OCI-LY7 (cell line): ENCODE measurements around the gene C19orf81. TPM values are rescaled to one million over a fixed set of nuclear protein-coding genes. Genes with fewer than 3 reads are reported as not detected.

Experiments
- BruUV-seq: library from RNA; stranded (reverse); fragments of 400-500 nt; replicated peaks from 2 replicates; lab custom pipeline; 2021; lab: Mats Ljungman, UMichigan
- CTCF ChIA-PET: fragments of 300-600 bp; sonication (Branson Sonifier 250); formaldehyde crosslinking; loops from one replicate; lab custom pipeline; 2022; ENCODE audit warnings: antibody characterized with exemption; ENCODE audit not compliant: unreplicated experiment; lab: Charles Lee
- POLR2A ChIA-PET: fragments of 300-600 bp; sonication (Branson Sonifier 250); formaldehyde crosslinking; loops from one replicate; lab custom pipeline; 2022; ENCODE audit warnings: antibody characterized with exemption; lab: Charles Lee
- DNase-seq: peaks from one replicate; pipeline ENCODE4 v3.0.0-alpha.2; 2015; ENCODE audit warnings: low spot score
- H2AFZ ChIP-seq: fragments of 200-600 bp; sonication (generic), shearing (Covaris generic); 2 replicates; pipeline ENCODE4 v1.6.1; 2014; ENCODE audit warnings: mild to moderate bottlenecking, antibody characterized with exemption, low read length, moderate library complexity
- H3K27ac ChIP-seq: fragments of 200-600 bp; sonication (generic); 2 replicates; pipeline ENCODE4 v1.5.1; 2014; ENCODE audit warnings: mixed run types, low read depth, mild to moderate bottlenecking, moderate library complexity, low read length, inconsistent platforms; ENCODE audit not compliant: poor library complexity, severe bottlenecking
- H3K36me3 ChIP-seq: fragments of 200-600 bp; sonication (generic); 2 replicates; pipeline ENCODE4 v1.6.1; 2014; ENCODE audit warnings: mild to moderate bottlenecking, antibody characterized with exemption, low read length, moderate library complexity, mixed read lengths; ENCODE audit not compliant: insufficient read depth
- H3K4me1 ChIP-seq: fragments of 200-600 bp; sonication (generic); 2 replicates; pipeline ENCODE4 v1.5.1; 2014; ENCODE audit warnings: mild to moderate bottlenecking, low read length; ENCODE audit not compliant: insufficient read depth, poor library complexity, severe bottlenecking
- H3K4me2 ChIP-seq: fragments of 200-600 bp; sonication (generic); 2 replicates; pipeline ENCODE4 v1.6.1; 2014; ENCODE audit warnings: mild to moderate bottlenecking, low read length
- H3K4me3 ChIP-seq: fragments of 200-600 bp; sonication (generic); 2 replicates; pipeline ENCODE4 v1.5.1; 2014; ENCODE audit warnings: mild to moderate bottlenecking, low read depth, low read length; ENCODE audit not compliant: poor library complexity, severe bottlenecking
- H3K79me2 ChIP-seq: fragments of 200-600 bp; sonication (generic); 2 replicates; pipeline ENCODE4 v1.6.1; 2016; ENCODE audit warnings: low read depth, mild to moderate bottlenecking, low read length, moderate library complexity, mixed read lengths; ENCODE audit not compliant: insufficient read depth
- H3K9me2 ChIP-seq: fragments of 200-600 bp; sonication (generic); 2 replicates; pipeline ENCODE4 v1.6.1; 2016; ENCODE audit warnings: mild to moderate bottlenecking, low read length, mixed read lengths; ENCODE audit not compliant: insufficient read depth
- H3K9me3 ChIP-seq: fragments of 200-600 bp; sonication (generic); 2 replicates; pipeline ENCODE4 v1.6.1; 2014; ENCODE audit warnings: mild to moderate bottlenecking, mixed run types, low read length, mixed read lengths
- H4K20me1 ChIP-seq: fragments of 200-600 bp; sonication (generic); 2 replicates; pipeline ENCODE4 v1.6.1; 2014; ENCODE audit warnings: mild to moderate bottlenecking, antibody characterized with exemption, low read length, moderate library complexity, mixed read lengths; ENCODE audit not compliant: insufficient read depth
- CTCF ChIP-seq: fragments of 200-600 bp; sonication (generic); conservative IDR thresholded peaks from 2 replicates; pipeline ENCODE4 v1.5.1; 2014; ENCODE audit warnings: mild to moderate bottlenecking, antibody characterized with exemption, low read length, moderate library complexity, mixed read lengths
- EZH2phosphoT487 ChIP-seq: fragments of 200-600 bp; sonication (generic); IDR thresholded peaks from 2 replicates; pipeline ENCODE4 v1.6.1; 2018; ENCODE audit warnings: low read depth, borderline replicate concordance, mild to moderate bottlenecking, mixed run types, antibody characterized with exemption, low read length, moderate library complexity, mixed read lengths
- intact Hi-C: fragments of 100-400 bp; cut with micrococcal nuclease; formaldehyde crosslinking; loops from one replicate; pipeline ENCODE4 v1.10.0; 2022; ENCODE audit not compliant: unreplicated experiment
- total RNA-seq, 2 experiments: library from RNA; depleted of rRNA in 1 of 2; stranded (reverse); fragments of >200 nt in 1 of 2; shearing (Covaris generic) in 1 of 2; gene quantifications; 2 replicates each; pipeline ENCODE4 v1.2.3, GENCODE V29; 2014 to 2022

C19orf81 gene
- total RNA-seq, 2 experiments from 2014 or later, result 11.4 to 20.0 TPM

GRCh38 chr19:50628146-50628545, 21.1 kb upstream of the C19orf81 start:
- no peaks in the 10 kb centered on the region for H3K9me2 ChIP-seq
- H3K4me3 ChIP-seq, result no peak overlapping the region
- ChIA-PET CTCF (no interaction called here), POLR2A (no interaction called here)
- no peaks in the 10 kb centered on the region for H3K9me3 ChIP-seq
- H3K4me1 ChIP-seq, result no peaks in the 10 kb centered on the region
- H3K79me2 ChIP-seq, result no peaks in the 10 kb centered on the region
- peak; percentile 29; the same call in 1 of the 2 replicates for TF ChIP-seq CTCF
- no peak for TF ChIP-seq EZH2phosphoT487
- BruUV-seq, result no TSS peak
- intact Hi-C loops, result no loop called here
- H3K27ac ChIP-seq, result no peak overlapping the region
- H3K4me2 ChIP-seq, result no peak overlapping the region
- H2AFZ ChIP-seq, result no peak overlapping the region
- no peaks in the 10 kb centered on the region for H4K20me1 ChIP-seq
- DNase-seq, result no peak
- no peaks in the 10 kb centered on the region for H3K36me3 ChIP-seq

- H3K27ac ChIP-seq, result no peak overlapping the region
- intact Hi-C loops, result no loop called here
- no peaks in the 10 kb centered on the region for H3K9me2 ChIP-seq
- no TSS peak for BruUV-seq
- no peak for DNase-seq
- CTCF ChIA-PET, result no interaction called here
- no peaks in the 10 kb centered on the region for H3K79me2 ChIP-seq
- TF ChIP-seq EZH2phosphoT487 (no peak), CTCF (no peak)
- H3K4me3 ChIP-seq, result no peak overlapping the region
- H3K36me3 ChIP-seq, result no peaks in the 10 kb centered on the region
- H2AFZ ChIP-seq, result no peak overlapping the region
- no peak overlapping the region for H3K4me2 ChIP-seq
- H3K9me3 ChIP-seq, result peaks cover 4% of the 10 kb centered on the region; the same call in 1 of the 2 replicates
- POLR2A ChIA-PET, result no interaction called here
- H4K20me1 ChIP-seq, result no peaks in the 10 kb centered on the region
- H3K4me1 ChIP-seq, result no peaks in the 10 kb centered on the region
These were observed 20.7 kb upstream of the C19orf81 start for GRCh38 chr19:50628551-50628950.

- ChIA-PET CTCF (no interaction called here), POLR2A (no interaction called here)
- Histone ChIP-seq H2AFZ (no peak overlapping the region), H3K4me1 (no peaks in the 10 kb centered on the region), H3K27ac (no peak overlapping the region), H4K20me1 (no peaks in the 10 kb centered on the region), H3K9me2 (no peaks in the 10 kb centered on the region), H3K36me3 (no peaks in the 10 kb centered on the region), H3K4me3 (no peak overlapping the region), H3K4me2 (no peak overlapping the region), H3K79me2 (no peaks in the 10 kb centered on the region), H3K9me3 (peaks cover 10% of the 10 kb centered on the region; the same call in 1 of the 2 replicates)
- intact Hi-C loops, result no loop called here
- TF ChIP-seq EZH2phosphoT487 (no peak), CTCF (no peak)
- no TSS peak for BruUV-seq
- no peak for DNase-seq
These were observed 20.1 kb upstream of the C19orf81 start for GRCh38 chr19:50629194-50629593.
